Measurements from ENCODE around the gene CDK18.
A peak's percentile ranks its signal among the peaks of the same experiment; 100 is the strongest.

The CDK18 gene

DNA sequence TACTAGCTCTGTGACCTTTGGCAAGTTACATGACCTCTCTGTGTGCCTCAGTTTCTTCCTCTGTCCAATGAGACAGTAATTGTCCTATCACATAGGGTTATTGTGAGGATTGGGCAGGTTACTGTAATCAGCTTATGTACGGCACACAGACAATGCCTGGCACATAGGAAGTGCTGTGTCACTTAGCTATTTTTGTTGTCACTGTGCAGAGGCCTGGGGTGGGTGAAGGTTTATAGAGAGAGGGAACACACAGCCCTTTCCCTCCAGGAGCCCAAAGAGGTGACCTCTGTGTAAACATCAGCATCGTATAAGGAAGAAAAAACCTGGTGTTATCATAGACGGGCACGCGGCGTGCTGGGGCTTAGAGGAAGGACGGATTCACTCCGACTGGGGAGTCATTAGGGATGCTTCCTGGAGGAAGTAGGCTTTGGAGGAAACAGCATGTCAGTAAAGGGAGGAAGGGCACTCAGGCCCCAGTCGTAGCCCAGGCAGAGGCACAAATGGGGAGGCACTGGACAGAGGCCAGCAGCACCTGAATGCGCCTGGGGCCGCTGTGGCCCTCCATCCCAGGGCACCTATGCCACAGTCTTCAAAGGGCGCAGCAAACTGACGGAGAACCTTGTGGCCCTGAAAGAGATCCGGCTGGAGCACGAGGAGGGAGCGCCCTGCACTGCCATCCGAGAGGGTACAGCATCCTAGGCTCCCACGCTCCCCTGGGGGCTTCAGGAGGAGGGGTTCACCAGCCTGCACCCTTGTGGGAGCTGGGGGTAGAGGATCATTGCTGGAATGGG is 21.2 kb downstream of the CDK18 start:
- no peak for DNase-seq

- DNase-seq, result no peak
Measured at GRCh38 chr1:205526431-205526830, 22.0 kb downstream of the CDK18 start.

DNA sequence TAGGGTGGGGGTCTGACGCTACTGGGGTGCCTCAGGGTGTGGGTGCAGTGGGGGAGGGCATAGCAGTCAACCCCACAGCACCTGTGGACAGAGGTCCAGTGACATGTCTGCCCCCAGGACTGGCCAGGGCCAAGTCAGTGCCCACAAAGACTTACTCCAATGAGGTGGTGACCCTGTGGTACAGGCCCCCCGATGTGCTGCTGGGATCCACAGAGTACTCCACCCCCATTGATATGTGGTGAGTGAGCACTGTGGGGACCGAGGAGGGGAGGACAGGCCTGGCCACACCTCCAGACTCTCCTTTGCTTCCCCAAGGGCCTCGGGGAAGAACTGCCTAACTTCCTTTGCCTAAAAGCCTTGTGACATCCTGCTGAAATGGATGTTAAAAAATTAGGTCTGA is 23.5 kb downstream of the CDK18 start:
- DNase-seq, result no peak

DNA sequence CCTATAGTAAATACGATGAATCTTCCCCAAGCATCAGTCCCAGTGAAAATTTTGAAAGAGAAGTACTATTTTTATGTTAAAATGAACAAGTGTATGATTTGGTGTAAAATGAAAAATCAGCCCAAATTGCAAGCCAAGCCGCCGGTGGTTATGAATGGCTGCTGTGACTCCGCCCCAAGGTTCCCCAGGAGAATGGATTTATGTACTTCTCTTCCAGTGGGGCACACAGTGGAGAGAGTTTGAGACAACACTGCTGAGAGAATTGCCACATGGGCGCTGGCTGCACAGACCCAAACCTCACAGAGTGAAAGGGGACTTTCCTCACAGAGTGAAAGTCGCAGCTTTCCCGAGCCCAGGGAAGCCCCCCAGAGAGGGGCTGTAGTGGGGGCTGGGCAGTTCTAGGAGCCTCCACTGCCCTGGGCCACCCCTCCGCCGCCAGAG is 24.0 kb downstream of the CDK18 start:
- no peak for DNase-seq

DNA sequence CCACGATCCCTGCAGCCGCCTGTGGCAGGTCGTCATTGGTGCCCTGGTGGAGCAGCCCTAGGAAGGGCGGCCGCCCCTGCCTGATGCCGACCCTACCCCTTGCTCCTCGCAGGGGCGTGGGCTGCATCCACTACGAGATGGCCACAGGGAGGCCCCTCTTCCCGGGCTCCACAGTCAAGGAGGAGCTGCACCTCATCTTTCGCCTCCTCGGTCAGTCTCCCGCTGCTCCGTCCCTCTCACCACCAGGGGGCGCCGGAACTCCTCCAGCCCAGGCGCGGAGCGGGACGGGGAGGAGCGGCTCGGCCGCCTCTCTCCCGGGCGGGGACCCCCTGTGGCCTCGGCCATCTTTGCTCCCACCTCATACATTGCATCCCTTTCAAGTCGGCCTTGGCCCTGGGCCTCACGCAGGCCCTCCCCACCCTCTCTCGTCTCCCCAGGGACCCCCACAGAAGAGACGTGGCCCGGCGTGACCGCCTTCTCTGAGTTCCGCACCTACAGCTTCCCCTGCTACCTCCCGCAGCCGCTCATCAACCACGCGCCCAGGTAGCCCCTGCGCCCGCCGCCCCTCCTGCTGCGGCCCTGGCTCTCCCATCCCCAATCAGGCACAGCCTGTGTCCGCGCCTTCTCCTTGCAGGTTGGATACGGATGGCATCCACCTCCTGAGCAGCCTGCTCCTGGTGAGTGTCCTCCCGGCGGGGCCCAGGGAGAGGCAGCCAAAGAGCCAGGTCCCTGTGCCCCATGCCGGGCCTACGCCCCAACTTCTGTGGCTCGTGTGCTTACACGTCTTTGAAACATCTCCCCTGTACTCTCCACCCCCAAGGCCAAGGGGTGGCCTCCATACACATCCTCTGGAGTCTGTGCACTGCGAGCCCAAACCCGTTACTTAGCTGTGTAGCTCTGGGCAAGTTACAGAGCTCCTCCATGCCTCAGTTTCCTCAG is 24.7 kb downstream of the CDK18 start:
- peak; percentile 89 for DNase-seq

GRCh38 chr1:205530116-205530515 is 25.6 kb downstream of the CDK18 start:
- no peak for DNase-seq

DNA sequence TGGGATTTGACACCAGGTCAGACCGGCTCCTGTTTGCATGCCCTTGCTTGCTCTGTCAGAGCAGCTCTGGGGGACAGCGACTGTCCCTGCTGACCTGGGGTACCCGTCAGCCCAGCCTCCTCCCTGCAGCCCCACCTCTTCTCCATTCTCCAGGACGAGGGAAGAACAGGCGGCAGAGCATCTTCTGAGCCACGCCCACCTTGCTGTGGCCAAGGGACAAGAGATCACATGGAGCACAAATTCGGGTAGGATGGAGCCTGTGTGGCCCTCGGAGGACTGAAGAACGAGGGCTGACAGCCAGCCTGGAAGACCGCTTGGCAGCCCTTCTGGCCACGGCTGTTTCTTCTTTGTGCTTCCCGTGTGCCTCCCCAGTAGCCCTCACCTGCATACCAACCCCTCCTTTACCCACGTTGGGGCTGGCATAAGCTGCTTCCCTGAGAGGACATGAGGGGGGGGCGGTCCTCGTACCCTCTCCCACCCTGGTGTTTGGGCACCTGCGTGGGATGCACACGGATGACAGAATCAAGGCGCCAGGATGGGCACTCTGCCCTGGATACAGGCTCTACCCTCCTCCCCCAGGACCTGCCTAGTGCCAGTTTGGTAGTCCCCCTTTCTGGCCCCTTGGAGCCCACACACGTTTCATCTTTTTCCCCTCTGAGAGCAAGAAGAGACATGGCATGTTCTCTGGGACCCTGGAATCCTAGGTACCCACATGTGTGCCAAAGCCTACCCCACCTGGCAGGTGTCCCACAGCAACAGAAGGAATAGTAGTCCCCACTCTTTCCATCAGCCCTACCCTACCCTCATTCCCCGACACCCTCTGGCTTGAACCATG is 26.9 kb downstream of the CDK18 start:
- no peak for DNase-seq

- DNase-seq, result no peak
Measured at GRCh38 chr1:205532026-205532898, 27.8 kb downstream of the CDK18 start.

- no peak for DNase-seq
Measured at GRCh38 chr1:205532996-205533735, 28.7 kb downstream of the CDK18 start.

DNA sequence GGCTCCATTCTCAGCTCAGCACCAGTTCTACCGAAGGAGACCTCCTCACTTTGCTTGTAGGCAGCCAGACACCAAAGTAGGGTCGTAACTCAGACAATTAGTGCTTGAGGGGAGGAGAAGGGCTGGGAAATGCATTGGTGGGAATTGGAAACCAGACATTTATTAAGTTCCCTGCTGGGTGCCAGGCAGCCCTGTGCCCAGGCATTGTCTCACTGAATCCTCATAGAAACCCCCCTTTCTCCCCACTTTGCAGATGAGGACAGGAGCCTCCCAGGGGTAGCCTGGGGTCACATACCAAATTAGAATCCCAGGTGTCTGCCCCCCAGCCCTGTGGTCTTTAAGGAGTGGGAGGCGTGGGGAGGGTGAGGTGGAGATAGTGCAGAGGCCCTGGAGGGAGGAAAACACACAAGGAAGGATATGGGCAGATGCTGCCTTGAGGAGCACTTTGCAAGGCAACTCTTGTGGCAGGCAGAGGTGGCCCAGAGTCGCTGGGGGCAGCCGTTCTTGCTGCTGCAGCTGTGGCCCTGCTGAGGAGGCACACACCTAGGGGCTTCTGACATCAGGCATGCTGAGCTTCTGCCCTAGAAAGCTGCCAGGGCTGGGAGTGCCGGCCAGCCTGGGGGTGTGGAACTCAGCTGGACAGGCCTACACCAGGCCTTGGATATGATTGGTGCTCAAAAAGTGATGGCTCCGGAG is 29.4 kb downstream of the CDK18 start:
- DNase-seq, result no peak

- DNase-seq, result no peak
Measured at GRCh38 chr1:205534444-205534985, 30.0 kb downstream of the CDK18 start.

GRCh38 chr1:205535096-205535495 is 30.6 kb downstream of the CDK18 start:
- DNase-seq, result no peak

DNA sequence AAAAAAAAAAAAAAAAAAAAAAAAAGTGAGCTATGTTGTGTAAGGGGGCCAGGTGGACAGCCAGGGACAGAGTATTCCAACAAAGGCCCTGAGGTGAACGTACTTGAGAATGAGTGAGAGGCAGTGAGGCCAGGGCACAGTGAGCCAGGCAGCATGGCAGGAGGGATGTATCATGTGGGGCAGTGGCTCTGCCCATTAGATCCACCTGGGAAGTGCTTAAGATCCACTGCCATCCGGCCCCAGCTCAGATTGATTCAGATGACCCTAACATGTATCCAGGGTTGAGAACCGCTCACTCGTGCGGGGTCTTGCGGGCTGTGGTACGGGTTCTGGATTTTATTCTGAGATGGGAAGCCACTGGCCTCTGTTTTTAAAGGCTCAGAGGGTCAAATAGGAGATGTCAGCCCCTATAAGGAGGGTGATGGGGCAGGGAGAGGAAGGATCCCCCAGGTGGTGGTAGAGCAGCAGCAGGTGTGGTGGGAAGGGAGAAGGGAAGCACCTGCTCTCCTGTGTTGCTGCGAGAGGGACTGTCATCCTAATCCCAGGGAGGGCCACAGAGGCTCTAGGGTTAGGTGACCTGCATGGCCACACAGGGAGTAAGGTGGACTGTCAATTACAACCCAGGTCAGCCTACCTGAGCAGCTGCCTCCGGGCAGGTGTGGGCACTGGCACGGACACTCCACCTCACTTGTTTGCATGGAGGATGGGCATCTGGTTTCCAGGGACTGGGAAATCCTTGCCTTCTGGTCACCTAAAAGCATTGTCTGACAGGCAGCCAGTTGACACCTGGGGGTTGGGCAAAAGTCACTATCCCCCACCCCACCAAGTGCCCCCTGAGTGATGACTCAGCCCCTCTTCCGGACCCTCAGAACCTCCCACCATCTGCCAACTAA is 31.6 kb downstream of the CDK18 start:
- peak; percentile 17 for DNase-seq

DNA sequence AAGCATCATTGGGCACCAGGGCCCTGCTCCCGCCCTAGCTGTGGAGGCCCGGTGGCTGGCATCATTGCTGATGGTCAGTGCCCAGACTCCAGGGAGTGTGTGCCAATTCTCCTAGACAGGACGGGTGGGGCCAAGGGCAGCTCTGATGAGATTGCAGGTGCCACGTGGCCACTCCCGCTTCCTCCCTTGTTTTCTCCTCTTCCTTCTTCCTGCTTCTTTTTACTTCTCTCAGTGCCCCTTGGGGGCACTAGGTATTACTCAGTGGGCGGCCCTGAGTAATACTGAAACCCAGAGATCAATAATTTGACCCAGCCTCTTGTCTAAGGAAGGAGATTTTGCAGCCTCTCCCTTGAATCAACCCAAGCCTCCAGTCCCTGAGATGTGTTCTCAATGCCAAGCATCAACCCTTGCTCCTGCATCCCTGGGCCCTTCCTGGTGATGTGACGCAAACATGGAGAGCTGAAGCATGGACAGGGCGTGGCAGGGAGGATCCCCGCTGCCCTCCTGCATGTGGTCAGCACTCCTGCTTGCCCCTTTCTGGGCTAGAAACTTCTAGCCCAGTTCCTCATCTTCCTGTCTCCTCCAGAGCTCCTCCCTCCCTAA is 32.4 kb downstream of the CDK18 start:
- DNase-seq, result peak; percentile 24

- no peak for DNase-seq
Measured at GRCh38 chr1:205537386-205538018, 33.0 kb downstream of the CDK18 start.

GRCh38 chr1:205538235-205538840 is 33.9 kb downstream of the CDK18 start:
- peak; percentile 13 for DNase-seq

DNA sequence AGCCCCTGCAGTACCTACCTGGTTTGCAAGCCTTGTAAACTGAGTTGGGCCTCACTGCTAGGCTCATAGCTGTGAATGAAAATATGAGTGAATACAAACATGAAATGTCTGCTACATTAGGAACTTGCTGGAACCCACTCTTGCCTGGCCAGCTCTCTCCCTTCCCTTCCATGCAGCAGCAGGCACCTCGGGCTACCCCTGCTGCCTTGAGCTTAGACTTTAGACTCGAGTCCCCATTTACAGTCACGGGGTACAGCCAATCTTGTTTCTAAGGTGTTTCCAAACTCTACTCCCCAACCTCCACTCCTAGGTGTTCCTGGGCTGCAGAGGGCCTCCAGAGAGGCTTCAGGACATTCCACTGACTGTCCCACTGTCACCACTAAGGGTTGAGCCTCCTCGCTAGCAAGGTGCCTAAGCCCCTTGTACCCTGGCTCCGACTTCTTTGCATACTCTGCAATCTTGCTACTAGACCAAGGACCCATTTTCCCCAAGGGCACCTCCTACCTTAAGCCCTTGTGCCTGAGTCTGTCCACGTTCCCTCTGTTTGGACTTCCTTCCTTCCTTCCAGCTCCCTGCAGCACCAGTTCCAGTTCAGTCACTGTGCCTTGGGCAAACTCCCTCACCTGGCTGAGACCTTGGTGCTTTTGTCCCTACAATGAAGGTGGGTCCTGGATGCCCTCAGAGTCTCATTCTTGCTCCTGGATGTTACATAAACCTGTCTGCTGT is 36.9 kb downstream of the CDK18 start:
- DNase-seq, result no peak

Data from activated CD4-positive, CD25-positive, alpha-beta regulatory T cell treated with anti-CD3 and anti-CD28 coated beads, Interleukin-2, amount 50 U/mL, for 72 hours (primary cell).